GM21786 (cell line): ENCODE measurements around the gene RASSF7.

Source experiments
- ATAC-seq: cut with Tn5 transposase; IDR thresholded peaks from one replicate; pipeline ENCODE4 v1.9.1; 2021; ENCODE audit not compliant: unreplicated experiment

Gene RASSF7

DNA sequence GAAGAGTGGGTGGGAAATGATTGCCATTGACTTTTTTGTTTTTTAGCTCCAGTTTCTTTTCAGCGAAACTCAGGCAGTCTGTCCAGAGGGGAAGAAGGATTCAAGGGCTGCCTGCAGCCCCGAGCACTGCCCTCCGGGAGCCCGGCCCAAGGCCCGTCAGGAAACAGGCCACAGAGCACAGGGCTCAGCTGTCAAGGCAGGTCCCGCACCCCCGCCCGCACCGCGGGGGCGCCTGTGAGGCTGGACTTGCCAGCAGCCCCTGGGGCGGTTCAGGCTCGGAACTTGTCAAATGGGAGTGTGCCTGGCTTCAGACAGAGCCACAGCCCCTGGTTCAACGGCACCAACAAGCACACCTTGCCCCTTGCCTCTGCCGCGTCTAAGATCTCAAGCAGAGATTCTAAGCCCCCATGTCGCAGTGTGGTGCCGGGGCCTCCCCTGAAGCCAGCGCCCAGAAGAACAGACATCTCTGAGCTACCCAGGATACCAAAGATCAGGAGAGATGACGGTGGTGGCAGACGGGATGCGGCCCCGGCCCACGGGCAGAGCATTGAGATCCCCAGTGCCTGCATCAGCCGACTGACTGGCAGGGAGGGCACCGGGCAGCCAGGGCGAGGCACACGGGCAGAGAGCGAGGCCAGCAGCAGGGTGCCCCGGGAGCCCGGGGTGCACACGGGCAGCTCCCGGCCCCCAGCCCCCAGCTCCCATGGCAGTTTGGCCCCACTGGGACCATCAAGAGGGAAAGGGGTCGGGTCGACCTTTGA, 46.4 kb downstream of the RASSF7 start:
- ATAC-seq: no peak

DNA sequence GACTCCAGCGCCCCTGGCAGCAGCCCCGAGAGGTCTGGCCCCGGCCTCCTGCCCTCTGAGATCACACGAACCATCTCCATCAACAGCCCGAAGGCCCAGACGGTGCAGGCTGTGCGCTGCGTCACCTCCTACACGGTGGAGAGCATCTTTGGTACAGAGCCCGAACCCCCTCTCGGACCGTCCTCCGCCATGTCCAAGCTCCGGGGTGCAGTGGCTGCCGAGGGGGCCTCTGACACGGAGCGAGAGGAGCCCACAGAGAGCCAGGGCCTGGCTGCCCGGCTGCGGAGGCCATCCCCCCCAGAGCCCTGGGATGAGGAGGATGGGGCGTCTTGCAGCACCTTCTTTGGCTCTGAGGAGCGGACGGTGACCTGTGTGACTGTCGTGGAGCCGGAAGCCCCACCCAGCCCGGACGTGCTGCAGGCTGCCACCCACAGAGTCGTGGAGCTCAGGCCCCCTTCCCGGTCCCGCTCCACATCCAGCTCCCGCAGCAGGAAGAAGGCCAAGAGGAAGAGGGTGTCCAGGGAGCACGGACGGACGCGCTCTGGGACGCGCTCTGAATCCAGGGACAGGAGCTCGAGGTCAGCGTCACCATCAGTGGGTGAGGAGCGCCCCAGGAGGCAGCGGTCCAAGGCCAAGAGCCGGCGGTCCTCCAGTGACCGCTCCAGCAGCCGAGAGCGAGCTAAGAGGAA, 47.3 kb downstream of the RASSF7 start:
- ATAC-seq: no peak

DNA sequence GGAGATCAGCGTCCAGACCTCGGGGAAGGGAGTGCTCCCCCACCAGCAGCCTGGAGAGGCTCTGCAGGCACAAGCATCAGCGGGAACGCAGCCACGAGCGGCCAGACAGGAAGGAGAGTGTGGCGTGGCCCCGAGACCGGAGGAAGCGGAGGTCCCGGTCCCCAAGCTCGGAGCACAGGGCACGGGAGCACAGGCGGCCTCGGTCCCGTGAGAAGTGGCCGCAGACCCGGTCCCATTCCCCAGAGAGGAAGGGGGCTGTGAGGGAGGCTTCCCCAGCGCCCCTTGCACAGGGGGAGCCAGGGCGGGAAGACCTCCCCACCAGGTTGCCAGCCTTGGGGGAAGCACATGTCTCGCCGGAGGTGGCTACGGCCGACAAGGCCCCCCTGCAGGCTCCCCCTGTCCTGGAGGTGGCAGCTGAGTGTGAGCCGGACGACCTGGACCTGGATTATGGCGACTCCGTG, 48.1 kb downstream of the RASSF7 start:
- no peak for ATAC-seq

DNA sequence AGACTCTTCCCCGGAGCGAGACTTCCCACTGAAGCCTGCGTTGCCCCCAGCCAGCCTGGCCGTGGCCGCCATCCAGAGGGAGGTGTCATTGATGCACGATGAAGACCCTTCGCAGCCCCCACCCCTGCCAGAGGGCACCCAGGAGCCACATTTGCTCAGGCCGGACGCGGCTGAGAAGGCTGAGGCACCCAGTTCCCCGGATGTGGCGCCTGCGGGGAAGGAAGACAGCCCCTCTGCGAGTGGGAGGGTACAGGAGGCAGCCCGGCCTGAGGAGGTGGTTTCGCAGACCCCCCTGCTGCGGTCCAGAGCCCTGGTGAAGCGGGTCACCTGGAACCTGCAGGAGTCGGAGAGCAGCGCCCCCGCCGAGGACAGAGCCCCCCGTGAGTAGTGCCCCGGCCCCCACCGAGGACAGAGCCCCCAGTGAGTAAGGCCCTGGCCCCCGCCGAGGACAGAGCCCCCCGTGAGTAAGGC, 48.6 kb downstream of the RASSF7 start:
- no peak for ATAC-seq

DNA sequence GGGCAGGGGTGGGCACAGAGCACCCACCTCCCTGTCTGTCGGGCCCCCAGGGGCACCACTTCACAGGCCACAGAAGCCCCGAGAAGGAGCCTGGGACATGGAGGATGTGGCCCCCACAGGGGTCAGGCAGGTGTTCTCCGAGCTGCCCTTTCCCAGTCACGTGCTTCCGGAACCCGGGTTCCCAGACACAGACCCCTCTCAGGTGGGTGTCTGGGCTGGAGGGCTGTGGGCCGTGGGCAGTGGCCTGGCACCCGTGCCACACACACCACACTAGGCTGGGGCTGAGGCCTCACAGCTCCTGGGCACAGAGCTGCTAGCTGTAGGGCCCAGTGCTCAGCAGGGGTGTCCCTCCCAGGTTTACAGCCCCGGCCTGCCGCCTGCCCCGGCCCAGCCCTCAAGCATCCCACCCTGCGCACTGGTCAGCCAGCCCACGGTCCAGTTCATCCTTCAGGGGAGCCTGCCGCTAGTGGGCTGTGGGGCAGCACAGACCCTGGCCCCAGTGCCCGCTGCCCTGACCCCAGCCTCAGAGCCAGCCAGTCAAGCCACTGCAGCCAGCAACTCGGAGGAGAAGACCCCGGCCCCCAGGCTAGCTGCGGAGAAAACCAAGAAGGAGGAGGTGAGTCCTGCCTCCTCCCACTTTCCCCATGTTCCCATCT, 49.5 kb downstream of the RASSF7 start:
- ATAC-seq: no peak

DNA sequence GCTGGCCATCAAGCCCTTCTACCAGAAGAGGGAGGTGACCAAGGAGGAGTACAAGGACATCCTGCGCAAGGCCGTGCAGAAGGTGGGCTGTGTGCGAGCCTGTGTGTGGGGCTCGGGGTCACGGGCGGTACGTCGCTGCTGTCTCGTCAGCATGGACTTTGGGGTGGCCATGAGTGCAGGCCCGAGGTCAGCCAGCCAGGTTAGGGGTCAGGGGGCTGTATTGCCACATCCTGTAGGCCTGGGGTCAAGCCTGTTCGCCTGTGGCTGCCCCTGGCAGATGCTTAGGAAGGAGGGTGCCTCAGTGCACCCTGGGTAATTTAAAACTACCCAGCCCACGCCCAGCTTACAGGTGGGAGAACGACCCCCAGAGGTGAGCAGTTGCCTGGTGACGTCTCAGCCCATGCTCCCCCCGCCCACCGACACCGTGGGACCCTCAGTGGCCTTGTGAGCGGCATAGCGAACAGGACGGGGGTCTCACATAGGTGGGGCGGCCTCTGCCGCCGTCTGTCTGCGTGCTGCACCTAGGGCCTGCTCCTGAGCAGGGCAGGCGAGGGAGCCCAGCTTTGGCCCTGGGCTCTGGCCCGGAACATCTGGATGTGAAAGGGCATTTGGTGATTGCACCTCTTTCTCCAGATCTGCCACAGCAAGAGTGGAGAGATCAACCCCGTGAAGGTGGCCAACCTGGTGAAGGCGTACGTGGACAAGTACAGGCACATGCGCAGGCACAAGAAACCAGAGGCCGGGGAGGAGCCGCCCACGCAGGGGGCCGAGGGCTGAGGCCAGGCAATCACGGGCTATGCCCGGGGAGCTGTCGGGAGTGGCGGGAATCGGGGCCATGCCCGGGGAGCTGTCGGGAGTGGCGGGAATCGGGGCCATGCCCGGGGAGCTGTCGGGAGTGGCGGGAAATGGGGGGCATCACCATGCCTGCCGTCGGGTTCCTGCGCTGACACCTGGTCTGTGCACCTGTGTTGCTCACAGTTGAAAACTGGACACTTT, 50.5 kb downstream of the RASSF7 start:
- no peak for ATAC-seq

DNA sequence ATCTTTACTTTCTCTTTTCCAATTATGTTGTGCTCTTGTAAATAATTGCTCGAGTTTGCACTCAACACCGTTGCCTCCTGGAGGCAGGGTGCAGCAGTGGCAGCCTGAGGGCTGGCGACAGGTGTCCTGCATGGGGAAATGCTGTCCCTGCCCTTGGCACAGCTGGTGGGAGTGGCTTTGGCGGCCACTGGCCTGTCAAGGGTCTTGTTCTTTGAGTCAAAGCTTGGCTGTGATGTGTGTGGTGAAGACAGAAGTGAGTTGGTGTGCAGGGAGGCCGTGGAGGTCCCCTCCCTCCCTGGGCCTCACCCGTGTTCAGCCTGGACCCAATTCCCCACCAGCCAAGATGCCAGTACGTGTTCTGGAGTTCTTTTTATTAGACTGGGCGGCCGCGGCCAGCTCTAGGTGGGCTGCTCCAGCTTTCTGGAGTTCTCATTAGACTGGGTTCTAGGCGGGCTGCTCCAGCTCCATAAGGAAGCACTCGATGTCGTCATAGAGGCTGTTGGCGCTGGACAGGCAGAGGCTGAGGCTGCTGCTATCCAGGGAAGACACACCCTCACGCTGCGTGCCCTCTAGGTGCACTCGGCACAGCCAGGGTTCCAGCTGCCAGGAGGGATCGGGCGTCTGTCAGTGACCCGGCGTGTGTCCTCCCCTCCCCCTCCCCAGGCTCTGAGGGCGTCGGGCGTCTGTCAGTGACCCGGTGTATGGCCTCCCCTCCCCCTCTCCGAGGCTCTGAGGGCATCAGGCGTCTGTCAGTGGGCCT, 51.6 kb downstream of the RASSF7 start:
- no peak for ATAC-seq

DNA sequence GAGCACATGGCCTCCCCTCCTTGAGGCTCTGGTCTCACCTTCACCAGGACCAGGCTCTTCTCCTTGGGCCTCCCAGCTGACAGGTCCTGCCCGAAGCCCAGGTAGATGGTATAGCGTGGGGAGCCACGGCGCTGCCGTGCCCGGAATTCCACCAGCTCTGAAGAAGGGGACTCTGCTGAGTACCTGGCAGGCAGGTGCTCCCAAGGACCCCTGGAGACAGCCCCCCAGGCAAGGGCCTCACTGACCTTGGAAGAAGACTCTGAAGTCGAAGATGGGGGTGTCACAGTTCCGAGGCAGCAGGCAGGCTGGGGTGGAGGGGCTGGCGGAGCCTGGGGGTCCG, 52.2 kb downstream of the RASSF7 start:
- no peak for ATAC-seq

DNA sequence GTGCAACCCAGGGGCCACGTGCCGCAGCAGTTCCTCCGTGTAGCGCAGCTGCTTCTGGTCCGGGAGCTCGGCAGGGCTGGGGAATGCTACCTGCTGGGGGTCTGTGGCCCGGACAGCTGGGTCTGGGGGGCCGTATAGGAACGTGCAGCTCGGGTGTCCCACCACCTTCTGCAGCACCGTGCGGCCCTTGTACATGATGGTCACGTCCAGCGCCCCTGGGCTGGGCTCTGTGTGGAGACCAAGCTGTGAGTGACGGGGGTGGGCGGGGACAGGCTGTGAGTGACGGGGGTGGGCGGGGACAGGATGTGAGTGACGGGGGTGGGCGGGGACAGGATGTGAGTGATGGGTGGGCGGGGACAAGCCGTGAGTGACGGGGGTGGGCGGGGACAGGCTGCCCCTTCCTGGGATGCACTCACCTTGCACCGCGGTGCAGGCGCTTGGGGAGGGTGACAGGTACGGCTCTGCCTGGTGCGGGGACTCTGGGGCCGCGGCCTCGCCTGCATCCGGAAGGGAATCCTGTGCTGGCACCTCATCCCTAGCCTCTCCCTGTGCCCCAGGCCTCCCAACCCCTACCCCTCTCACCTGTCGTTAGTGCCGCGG, 52.7 kb downstream of the RASSF7 start:
- no peak for ATAC-seq
